ENCODE measurements around the gene PSMG1.
A peak's percentile ranks its signal among the peaks of the same experiment; 100 is the strongest.
"Not testable (repeated sequence)": the region's sequence is repeated elsewhere in the genome, so short reads cannot be mapped to it uniquely, and the experiment has no call there.

PSMG1 gene

GRCh38 chr21:39157241-39157640, 26.0 kb downstream of the PSMG1 start:
- DNase-seq = not testable (repeated sequence)

DNA sequence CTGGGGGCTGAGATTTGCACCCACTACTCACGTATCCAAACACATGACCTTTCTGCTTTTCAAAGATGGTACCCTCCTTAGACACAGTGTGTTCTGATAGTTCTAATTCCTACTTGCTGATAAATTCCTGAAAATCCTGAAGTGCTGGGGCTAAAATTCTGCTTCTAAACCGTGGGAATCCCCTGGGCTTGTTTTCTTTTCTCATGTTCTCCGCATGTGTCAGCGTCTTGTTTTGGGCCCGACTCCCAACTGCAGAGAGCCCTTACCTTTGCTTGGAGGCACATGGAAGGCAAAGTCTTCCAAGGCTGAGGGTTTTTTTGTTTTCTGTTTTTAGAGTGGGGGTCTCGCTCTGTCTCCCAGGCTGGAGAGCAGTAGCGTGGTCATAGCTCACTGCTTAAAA, 27.2 kb downstream of the PSMG1 start:
- no peak for DNase-seq

DNA sequence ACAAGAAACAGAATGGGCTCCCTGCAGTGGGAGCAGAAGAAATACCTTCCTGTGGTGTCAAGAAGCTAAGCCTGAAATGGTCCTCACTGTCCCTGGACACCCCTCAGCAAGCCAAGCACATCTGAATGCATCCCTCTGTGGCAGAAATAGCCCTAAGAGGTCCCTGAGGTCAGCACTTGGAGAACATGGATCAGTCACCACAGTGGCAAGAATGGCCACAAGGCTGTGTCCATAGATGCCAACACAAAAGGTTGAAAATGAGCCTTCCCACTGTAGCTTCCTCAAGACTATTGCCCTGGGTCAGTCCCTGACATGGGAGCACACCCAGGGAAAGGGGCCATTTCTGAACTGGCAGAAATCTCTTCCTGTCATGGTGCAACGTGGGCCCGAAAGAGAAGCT, 27.7 kb downstream of the PSMG1 start:
- DNase-seq = no peak

DNA sequence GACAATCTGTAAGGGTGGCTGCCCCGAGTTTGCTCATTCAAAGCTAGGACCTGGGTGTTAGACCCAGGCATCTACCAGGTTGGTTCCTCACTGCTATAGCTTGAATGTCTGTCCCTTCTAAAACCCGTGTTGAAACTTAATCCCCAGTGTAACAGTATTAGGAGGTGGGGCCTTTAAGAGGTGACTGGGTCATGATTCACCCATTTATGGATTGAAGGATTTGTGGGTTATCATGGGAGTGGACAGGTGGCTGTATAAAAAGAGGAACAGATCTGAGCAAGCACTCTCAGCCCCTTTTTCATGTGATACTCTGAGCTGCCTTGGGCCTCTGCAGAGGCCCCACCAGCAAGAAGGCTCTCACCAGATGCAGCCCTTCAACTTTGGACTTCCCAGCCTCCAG, 29.4 kb downstream of the PSMG1 start:
- DNase-seq = no peak

DNA sequence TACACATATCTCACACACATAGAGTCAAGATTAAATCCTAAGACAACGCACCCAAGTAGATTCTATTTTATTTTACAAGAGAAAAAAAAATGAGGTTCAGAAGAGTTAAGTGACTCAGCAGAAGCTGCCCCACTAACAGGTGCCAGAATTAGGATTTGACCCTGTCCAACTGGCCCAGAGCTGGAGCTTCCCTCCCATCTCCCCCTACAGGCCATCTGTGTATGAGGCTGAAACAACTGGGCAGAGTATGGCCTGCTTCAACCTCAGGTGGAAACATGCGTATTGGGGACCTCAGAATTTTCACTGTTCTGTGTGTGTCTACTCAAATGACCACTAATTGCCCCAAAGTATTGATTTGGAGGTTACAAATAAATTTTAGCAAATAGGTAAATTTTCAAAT, 29.9 kb downstream of the PSMG1 start:
- DNase-seq = no peak

DNA sequence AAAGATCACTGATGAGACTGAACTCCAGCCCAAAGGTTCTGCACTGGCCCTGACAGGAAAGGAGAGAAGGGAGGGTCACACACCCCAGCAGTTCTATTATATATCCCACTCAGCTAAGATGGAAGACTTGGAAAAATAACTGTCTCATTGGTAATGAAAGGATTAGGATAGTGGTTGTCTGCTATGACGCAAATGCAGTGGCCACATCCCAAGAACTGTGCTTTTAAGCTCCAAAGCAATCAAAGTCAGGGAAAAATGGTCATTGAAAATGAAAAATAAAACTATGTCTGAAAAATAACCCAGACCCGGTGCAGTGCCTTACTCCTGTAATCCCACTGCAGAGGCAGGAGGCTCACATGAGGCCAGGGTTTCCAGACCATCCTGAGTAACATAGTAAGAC, 31.0 kb downstream of the PSMG1 start:
- no peak for DNase-seq

GRCh38 chr21:39150877-39151276, 32.4 kb downstream of the PSMG1 start:
- DNase-seq = no peak

GRCh38 chr21:39150316-39150715, 32.9 kb downstream of the PSMG1 start:
- no peak for DNase-seq

- DNase-seq = no peak
Observed at GRCh38 chr21:39149882-39150281, 33.4 kb downstream of the PSMG1 start.

- DNase-seq = no peak
Observed at GRCh38 chr21:39148975-39149374, 34.3 kb downstream of the PSMG1 start.

GRCh38 chr21:39144191-39144590, 39.1 kb downstream of the PSMG1 start:
- no peak for DNase-seq

DNA sequence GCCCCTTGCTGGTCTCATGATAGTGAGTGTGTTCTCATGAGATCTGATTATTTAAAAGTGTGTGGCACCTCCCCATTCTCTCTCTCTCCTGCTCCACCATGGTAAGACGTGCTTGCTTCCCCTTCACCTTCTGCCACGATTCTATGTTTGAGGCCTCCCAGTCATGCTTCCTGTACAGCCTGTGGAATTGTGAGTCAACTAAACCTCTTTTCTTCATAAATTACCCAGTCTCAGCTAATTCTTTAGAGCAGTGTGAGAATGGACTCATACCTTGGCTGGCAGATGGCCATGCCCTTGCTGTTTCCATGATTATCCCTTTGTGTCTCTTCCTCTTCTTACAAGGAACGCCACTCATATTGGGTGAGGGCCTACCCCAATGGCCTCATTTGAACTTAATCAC, 40.3 kb downstream of the PSMG1 start:
- no peak for DNase-seq

- DNase-seq = peak in 1 of 51 donors; percentile 21
Observed at GRCh38 chr21:39141502-39141901, 41.7 kb downstream of the PSMG1 start.

GRCh38 chr21:39137248-39138178, 45.7 kb downstream of the PSMG1 start:
- no peak for DNase-seq

DNA sequence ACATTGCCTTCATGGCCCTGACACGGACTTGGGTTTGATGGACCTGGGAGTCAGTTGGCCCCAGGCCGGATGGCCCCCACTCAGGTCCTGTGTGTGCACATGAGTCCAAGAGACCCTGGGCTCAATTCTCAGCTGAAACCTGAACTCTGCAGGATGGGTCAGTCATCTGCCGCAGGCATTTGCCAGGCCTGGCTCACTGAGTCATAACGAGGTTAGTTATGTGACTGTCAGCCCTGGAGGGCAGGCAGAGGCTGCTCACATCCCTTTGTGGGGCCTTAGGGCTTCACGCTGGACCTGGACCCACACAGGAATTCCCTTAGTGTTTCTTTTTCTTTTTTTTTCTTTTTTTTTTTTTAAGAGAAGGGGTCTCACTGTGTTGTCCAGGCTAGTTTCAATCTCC, 46.5 kb downstream of the PSMG1 start:
- no peak for DNase-seq

DNA sequence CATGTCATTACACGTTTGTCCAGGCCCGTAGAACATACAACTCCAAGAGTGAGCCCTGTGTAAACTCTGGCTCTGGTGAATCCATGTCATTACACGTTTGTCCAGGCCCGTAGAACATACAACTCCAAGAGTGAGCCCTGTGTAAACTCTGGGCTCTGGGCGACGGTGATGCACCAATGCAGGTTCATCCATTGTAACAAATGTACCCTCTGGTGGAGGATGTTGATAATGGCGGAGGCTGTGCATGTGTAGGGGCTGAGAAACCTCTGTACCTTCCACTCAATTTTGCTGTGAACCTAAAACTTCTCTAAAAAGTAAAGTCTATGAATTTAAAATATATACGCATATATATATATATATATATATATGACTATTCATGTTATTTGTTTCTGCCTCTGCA, 47.1 kb downstream of the PSMG1 start:
- peak in 1 of 51 donors; percentile 6 for DNase-seq

DNA sequence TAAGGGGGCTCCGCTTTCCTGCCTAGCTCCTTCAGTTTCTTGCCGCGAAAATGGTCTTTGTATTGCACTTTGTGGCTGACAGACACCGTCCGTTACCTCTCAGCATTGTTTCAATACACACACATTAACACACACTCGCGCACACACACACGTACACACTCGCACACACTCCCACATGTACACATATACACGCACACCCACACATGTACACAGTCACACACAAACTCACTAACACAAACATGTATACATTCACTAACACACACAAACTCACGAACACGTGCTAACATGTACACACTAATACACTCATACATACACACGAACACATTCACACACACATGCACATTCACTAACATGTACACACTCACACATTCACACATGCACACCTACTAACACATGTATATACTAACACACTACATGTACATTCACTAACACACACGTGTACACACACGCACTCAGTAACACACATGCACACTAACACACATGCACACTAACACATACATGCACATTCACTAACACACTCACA, 48.9 kb downstream of the PSMG1 start:
- no peak for DNase-seq

GRCh38 chr21:39132248-39132647, 51.0 kb downstream of the PSMG1 start:
- DNase-seq = no peak

DNA sequence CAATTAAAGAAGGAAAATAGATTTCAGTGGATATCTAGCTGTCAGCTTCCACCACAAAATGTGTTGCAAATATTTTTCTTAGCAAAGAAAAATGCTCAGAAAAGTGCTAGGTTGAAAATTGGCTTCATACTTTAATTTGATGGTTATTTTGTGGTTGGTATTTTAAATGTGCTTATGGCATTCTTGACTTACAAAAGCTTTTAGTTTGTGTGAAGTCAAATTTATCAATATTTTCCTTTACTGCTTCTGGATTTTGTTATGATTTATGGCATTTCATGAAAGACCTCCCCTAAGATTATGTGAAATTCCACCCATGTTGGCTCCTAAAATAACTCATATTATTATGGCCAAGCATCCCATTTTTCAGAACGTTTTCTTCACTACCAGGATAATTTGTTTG, 51.5 kb downstream of the PSMG1 start:
- DNase-seq = no peak

- DNase-seq = no peak
Observed at GRCh38 chr21:39127506-39127905, 55.7 kb downstream of the PSMG1 start.

- no peak for DNase-seq
Observed at GRCh38 chr21:39126486-39126806, 56.8 kb downstream of the PSMG1 start.

GRCh38 chr21:39125752-39126485, 57.3 kb downstream of the PSMG1 start:
- DNase-seq = peak in 17 of 51 donors; percentile 1 to 36 (median 14)
